ENCODE data around the gene CPSF2. TPM values are rescaled to one million over a fixed set of nuclear protein-coding genes. Genes with fewer than 3 reads are reported as not detected.

CPSF2 gene
- total RNA-seq, 1 donor from 2014 or later, result 53.1 TPM

DNA sequence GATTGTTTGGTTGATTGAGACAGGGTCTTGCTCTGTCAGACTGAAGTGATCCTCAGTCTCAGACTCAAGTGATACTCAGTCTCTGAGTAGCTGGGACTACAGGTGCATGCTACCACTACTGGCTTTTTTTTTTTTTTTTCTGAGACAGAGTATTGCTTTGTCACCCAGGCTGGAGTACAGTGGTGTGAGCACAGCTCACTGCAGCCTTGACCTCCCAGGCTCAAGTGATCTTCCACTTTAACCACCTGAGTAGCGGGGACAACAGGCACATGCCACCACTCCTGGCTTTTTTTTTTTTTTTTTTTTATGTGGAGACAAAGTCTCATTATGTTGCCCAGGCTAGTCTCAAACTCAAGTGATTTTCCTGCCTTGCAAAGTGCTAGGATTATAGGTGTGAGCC is 31.8 kb downstream of the CPSF2 start:
- Mint-ChIP-seq H3K4me3 (ENCODE audit: unreplicated experiment) (no peak overlapping the region), H3K9me3 (ENCODE audit: unreplicated experiment) (no peaks in the 10 kb centered on the region), H3K4me1 (ENCODE audit: low read depth, unreplicated experiment) (no peaks in the 10 kb centered on the region), H3K27me3 (ENCODE audit: unreplicated experiment) (no peaks in the 10 kb centered on the region), H3K36me3 (ENCODE audit: unreplicated experiment) (no peaks in the 10 kb centered on the region), H3K27ac (ENCODE audit: unreplicated experiment) (no peak overlapping the region)
- TF ChIP-seq, protein P1, sequence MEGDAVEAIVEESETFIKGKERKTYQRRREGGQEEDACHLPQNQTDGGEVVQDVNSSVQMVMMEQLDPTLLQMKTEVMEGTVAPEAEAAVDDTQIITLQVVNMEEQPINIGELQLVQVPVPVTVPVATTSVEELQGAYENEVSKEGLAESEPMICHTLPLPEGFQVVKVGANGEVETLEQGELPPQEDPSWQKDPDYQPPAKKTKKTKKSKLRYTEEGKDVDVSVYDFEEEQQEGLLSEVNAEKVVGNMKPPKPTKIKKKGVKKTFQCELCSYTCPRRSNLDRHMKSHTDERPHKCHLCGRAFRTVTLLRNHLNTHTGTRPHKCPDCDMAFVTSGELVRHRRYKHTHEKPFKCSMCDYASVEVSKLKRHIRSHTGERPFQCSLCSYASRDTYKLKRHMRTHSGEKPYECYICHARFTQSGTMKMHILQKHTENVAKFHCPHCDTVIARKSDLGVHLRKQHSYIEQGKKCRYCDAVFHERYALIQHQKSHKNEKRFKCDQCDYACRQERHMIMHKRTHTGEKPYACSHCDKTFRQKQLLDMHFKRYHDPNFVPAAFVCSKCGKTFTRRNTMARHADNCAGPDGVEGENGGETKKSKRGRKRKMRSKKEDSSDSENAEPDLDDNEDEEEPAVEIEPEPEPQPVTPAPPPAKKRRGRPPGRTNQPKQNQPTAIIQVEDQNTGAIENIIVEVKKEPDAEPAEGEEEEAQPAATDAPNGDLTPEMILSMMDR (IDR thresholded peaks at IDR 0.05; ENCODE audit: partially characterized antibody, unreplicated experiment), result no peak
- no peak for DNase-seq

DNA sequence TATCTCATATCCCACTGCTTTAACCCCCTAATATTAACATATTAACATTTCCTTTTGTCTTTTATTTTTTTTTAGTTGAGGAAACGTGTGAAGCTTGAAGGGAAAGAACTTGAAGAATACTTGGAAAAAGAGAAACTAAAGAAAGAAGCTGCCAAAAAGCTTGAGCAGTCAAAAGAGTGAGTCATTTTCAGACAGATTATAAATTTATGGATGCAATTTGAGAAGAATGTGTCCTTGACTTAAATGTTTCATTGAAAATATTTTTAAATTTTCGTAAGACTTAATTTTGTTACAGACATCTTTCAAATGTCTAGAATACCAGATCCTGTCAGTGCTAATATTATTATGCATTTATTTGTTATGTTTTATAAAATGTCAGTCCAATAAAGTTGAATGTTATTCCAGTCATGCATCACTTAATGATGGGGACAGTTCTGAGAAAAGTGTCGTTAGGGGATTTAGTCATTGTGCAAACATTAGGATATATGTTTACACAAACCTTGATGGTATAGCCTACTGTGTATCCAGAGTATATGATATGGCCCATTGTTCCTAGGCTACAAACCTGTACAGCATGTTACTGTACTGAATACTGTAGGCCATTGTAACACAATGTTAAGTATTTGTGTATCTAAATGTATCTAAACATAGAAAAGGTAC is 32.6 kb downstream of the CPSF2 start:
- H3K9me3 Mint-ChIP-seq (ENCODE audit: unreplicated experiment), result no peaks in the 10 kb centered on the region
- no peak overlapping the region for H3K27ac Mint-ChIP-seq (ENCODE audit: unreplicated experiment)
- H3K4me3 Mint-ChIP-seq (ENCODE audit: unreplicated experiment), result no peak overlapping the region
- H3K36me3 Mint-ChIP-seq (ENCODE audit: unreplicated experiment), result no peaks in the 10 kb centered on the region
- TF ChIP-seq, protein P1 (IDR thresholded peaks at IDR 0.05; ENCODE audit: partially characterized antibody, unreplicated experiment), result no peak
- H3K27me3 Mint-ChIP-seq (ENCODE audit: unreplicated experiment), result no peaks in the 10 kb centered on the region
- DNase-seq, result no peak
- H3K4me1 Mint-ChIP-seq (ENCODE audit: low read depth, unreplicated experiment), result no peaks in the 10 kb centered on the region

DNA sequence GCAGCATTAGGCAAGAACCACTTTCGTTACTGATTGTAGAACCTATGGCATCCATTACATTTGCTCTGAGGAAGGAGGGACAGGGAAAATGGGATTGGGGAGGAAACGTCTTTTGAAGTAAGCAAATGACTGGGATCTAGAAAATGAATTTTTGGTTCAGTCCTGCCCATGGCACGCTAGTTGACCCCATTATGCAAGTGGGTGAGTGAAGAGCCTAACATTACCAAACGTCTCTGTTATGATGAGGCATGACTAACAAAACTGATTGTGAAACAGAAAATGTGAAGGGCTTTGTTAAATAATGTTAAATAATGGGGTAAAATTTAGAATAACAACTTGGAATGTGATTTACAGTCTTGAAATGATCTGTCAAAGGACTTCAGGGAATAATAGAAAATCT is 38.9 kb downstream of the CPSF2 start:
- no peak for DNase-seq
- peaks cover 17% of the 10 kb centered on the region for H3K36me3 Mint-ChIP-seq (ENCODE audit: unreplicated experiment)

DNA sequence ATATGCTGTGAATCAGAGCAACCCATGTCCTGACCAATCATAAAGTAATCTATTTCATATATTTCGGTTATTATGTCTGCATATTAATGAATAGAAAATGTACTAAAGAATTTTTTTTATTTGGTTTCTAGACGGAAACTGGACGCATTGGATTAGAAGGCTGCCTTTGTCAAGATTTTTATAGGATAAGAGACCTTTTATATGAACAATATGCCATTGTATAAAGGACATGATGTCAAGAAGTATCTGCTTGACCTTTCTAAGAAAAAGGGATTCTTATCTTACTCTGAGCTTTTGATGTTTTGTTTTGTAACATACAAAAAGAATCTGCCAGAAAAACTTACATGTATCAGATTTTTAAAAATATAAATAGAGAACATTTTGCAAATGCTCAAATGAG is 39.8 kb downstream of the CPSF2 start:
- TF ChIP-seq, protein P1 (IDR thresholded peaks at IDR 0.05; ENCODE audit: partially characterized antibody, unreplicated experiment), result no peak
- no peaks in the 10 kb centered on the region for H3K4me1 Mint-ChIP-seq (ENCODE audit: low read depth, unreplicated experiment)
- no peaks in the 10 kb centered on the region for H3K27me3 Mint-ChIP-seq (ENCODE audit: unreplicated experiment)
- peaks cover 17% of the 10 kb centered on the region for H3K36me3 Mint-ChIP-seq (ENCODE audit: unreplicated experiment)
- no peak for DNase-seq
- no peak overlapping the region for H3K4me3 Mint-ChIP-seq (ENCODE audit: unreplicated experiment)
- no peak overlapping the region for H3K27ac Mint-ChIP-seq (ENCODE audit: unreplicated experiment)
- H3K9me3 Mint-ChIP-seq (ENCODE audit: unreplicated experiment), result no peaks in the 10 kb centered on the region

More for the DNA sequence above, 38.9 kb downstream of the CPSF2 start:
- TF ChIP-seq, protein P1 (IDR thresholded peaks at IDR 0.05; ENCODE audit: partially characterized antibody, unreplicated experiment), result no peak
- Mint-ChIP-seq H3K9me3 (ENCODE audit: unreplicated experiment) (no peaks in the 10 kb centered on the region), H3K27me3 (ENCODE audit: unreplicated experiment) (no peaks in the 10 kb centered on the region), H3K4me1 (ENCODE audit: low read depth, unreplicated experiment) (no peaks in the 10 kb centered on the region), H3K27ac (ENCODE audit: unreplicated experiment) (no peak overlapping the region), H3K4me3 (ENCODE audit: unreplicated experiment) (no peak overlapping the region)

DNA sequence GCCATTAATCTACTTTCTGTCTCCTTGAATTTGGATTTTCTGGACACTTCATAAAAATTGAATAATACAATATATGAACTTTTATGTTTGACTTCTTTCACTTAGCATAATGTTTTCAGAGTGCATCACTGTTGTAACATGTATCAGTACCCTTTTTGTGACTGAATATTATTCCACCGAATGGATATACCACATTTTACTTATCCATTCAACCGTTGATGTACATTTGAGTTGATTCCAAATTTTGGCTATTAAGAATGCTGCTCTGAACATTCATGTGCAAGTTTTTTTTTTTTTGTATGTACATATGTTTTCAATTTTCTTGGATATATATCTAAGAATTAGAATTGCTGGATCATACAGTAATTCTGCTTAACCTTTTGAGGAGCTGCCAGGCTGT is 43.2 kb downstream of the CPSF2 start:
- Mint-ChIP-seq H3K27ac (ENCODE audit: unreplicated experiment) (no peak overlapping the region), H3K9me3 (ENCODE audit: unreplicated experiment) (no peaks in the 10 kb centered on the region), H3K27me3 (ENCODE audit: unreplicated experiment) (no peaks in the 10 kb centered on the region), H3K4me1 (ENCODE audit: low read depth, unreplicated experiment) (no peaks in the 10 kb centered on the region), H3K36me3 (ENCODE audit: unreplicated experiment) (peaks cover 17% of the 10 kb centered on the region), H3K4me3 (ENCODE audit: unreplicated experiment) (no peak overlapping the region)
- TF ChIP-seq, protein P1 (IDR thresholded peaks at IDR 0.05; ENCODE audit: partially characterized antibody, unreplicated experiment), result no peak
- DNase-seq, result no peak
